ENCODE data around the gene ZNF883.

GRCh38 chr9:112917987-112918362, 94.0 kb downstream of the ZNF883 start:
- TF ChIP-seq CREB1 (CRISPR knock-in tag; IDR thresholded peaks at IDR 0.05; ENCODE audit: low read depth) (no peak), CTCF (conservative IDR thresholded peaks at IDR 0.05; ENCODE audit: low read depth in 2 of 2) (no peak), EZH2 (IDR thresholded peaks at IDR 0.05; ENCODE audit: low read depth, unreplicated experiment) (no peak), ETS1 (IDR thresholded peaks at IDR 0.05) (no peak), POLR2AphosphoS5 (IDR thresholded peaks at IDR 0.05; ENCODE audit: low read depth) (no peak), JUNB (IDR thresholded peaks at IDR 0.05; ENCODE audit: unreplicated experiment) (no peak), REST (IDR thresholded peaks at IDR 0.05; ENCODE audit: unreplicated experiment) (no peak), EZH2phosphoT487 (IDR thresholded peaks at IDR 0.05; ENCODE audit: unreplicated experiment) (no peak)

Measured in GM23338 (cell line).